ENCODE measurements around the gene OGDH.
"Not testable (repeated sequence)": the region's sequence is repeated elsewhere in the genome, so short reads cannot be mapped to it uniquely, and the experiment has no call there.

Gene OGDH

DNA sequence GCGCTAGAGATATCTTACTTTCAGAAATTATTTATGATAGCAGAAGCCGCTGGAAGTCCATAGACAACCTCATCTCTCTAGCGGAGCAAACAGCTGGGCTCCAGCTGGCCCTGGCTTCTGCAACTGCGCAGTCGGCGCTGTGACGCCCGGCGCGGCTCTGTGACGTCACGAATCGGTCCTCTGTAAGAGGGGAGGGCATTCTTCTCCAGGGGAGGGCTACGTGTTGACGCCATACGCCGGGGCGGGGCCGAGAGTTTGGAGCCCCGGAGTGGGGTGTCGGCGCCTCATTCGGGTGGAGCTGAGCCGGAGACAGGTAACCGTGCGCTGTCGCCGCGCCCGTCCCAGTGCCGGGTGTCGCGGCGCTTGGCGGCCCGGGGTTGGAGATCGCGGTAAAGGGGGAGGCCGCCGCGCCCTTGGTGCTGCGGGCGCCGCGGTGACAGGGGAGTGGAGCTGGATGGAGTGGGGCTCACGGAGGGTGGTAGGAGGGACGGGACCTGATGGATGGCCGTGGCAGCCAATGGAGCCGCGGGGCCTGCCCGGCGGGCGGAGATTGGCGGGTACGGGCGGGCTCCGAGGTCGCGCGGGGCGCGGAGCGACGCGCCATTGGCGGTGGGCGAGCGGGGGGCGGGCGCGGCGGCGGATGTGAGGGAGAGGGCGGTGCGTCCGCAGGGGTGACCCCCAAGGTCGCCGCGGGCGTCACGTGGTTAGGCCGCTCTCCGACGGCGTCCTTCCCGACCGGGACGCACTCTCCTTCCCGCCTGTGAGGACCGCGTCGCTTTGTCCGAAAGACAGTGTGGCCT, at the start of gene OGDH:
Gene OGDH (plus strand): TSS at position 287 of the 800 bp plus-strand sequence. CDS start 17,717 bp downstream, outside the sequence.
- DNase-seq = peak; percentile 99

DNA sequence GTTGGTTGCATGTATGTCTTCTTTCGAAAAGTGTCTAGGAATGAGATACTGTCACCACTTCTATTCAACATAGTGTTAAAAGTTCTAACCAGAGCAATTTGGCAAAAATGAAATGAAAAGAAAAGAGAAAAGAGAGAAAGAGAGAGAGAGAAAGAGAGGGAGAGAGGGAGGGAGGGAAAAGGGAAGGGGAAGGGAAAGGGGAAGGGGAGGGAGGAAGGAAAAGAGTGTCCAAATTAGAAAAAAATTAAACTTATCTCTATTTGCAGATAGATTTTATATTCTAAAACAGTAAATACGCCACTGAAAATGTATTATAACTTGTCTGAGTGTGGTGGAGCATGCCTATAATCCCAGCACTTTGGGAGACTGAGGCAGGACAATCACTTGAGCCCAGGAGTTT, 48.9 kb upstream of the OGDH start:
- DNase-seq = no peak

DNA sequence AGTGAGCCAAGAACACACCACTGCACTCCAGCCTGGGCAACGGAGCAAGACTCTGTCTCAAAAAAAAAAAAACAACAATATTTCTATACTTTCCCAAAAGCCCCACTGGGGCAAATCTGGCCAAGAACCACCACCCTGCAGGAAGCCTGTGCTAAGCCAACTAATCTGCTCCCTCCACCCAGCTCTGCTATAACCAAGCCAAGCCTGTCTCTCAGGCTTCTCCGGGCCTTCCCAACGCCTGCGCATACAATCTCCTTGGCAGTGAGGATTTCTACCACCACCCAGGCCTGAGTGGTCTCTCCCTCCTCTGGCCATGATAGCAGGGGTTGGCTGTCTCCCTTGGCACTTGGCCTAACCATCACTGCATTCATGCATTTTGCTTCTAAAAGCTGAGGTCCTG, 46.9 kb upstream of the OGDH start:
- no peak for DNase-seq

DNA sequence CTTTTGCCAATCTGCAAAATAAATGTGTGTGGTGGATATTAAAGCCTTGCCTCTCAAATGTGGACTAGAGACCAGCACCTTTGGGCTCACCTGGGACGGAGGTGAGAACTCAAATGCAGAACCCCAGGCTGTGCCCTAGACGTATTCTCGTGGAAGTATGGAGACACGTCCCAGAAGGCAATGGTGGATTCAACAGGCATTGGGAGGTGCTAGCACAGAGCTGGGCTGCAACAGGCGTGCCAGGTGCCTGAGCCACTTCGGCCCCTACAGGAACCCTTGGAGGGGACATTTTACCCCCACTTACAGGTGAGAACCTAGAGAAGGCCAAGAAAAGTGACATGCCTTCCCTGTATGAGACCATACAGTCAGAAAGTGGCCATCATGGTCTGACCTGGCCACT, 44.9 kb upstream of the OGDH start:
- no peak for DNase-seq

DNA sequence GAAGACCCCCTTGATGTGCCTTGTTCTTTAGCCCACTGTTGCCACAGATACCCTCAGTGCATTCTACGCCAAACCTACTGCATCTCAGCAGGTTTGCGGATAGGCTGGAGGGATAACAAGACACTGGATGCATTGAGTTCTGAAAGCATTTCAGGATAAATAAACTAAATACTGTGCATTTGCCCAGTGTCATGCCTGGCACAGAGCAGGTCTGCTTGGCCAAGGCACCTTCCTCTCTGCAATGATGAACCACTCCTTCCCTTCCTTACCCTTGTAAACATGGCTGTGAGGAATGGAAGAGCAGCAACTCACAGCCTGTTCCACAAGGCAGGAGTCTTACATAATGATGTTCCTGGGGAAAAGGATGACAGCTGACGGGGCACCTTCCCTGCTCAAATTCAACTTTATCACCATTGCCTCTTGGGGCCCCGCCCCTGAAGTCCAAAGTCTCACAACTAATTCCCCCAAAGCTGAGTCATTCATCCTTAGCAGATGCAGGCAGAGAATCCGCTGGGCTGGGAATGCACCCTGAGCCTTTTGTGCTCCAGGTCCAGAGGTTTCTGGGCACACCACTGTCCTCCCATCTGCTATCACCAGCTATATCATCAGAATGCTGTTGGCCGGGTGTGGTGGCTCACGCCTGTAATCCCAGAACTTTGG, 44.3 kb upstream of the OGDH start:
- no peak for DNase-seq

DNA sequence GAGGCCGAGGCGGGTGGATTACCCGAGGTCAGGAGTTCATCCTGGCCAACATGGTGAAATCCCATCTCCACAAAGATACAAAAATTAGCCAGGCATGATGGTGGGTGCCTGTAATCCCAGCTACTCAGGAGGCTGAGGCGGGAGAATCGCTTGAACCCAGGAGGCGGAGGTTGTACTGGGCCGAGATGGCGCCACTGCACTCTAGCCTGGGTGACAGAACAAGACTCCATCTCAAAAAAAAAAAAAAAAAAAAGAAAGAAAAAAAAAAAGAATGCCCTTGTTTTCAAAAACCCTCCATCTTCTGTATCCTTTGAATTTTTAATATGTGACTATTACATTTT, 43.8 kb upstream of the OGDH start:
- DNase-seq = not testable (repeated sequence)

DNA sequence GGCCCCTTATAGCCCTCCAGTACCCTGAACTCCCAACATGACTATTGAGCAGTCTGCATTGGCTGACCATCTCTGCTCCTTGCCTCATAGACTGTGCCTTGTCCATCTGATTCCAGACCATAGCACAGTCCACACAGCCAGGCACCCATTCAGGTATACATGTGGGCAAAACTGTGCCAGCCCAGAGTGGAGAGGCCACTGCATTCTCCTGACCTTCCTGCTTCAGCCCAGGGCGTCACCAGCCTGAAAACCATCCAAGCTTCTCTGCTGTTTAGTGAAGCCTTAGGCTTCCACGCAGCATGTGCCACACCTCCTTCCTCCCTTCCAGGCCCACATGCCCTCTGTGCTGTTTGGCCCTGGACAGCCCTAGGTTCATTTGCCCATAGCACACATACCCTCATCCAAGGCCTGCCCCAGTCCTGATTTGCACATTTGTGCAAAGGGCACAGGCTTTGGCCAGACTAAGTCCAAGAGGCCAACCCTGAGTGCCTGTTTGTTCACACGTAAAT, 43.2 kb upstream of the OGDH start:
- DNase-seq = no peak

DNA sequence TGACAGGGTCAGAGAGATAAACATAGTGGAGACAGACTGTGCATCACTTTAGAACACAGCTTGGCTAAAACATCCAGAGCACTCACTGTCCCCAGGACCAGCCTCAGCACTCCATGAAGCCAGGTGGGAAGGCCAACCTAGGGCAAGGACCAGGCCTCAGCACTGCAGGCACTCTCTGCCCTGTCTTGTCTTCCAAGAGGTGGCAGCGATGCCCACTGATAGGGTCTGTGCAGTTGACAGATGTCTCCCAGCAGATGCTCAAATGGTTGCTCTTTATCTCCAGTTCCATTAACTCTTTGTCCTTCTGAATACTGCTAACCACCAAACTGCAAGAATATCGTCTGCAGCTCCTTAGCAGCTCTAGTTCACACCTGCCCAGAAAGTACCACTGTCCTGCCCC, 41.8 kb upstream of the OGDH start:
- DNase-seq = no peak

DNA sequence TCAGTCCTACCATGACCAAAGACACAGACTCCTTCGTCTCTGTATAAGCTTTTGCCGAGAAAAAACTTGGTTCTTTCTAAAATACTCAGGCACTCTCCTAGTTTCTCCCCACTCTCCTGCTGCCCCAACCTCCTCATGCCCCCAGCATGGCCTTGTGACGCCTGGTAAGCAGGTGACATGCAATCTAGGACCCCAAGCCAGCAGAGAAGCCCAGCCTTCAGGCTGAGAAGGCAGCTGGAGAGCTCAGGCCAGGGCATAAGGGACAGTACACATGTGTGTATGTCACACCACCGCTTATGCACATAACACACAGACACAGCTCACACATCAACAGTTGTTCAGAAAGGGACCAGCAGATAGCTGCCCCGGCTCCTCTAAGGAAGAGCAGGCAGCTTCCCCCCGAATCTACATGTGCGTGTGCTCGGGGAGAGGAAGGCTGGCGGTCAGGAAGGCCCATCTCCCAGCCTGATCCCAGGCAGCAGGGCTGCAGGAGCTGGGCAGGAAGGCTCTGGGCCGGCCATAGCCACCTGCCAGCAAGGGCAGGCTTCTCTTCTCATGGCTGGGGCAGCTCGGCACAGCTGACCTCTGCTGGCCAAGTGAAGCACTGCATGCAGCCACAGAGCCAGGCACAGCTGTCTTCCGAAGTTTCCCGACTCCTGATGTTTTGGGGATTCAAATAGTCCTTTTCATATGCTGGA, 41.2 kb upstream of the OGDH start:
- DNase-seq = peak; percentile 49

DNA sequence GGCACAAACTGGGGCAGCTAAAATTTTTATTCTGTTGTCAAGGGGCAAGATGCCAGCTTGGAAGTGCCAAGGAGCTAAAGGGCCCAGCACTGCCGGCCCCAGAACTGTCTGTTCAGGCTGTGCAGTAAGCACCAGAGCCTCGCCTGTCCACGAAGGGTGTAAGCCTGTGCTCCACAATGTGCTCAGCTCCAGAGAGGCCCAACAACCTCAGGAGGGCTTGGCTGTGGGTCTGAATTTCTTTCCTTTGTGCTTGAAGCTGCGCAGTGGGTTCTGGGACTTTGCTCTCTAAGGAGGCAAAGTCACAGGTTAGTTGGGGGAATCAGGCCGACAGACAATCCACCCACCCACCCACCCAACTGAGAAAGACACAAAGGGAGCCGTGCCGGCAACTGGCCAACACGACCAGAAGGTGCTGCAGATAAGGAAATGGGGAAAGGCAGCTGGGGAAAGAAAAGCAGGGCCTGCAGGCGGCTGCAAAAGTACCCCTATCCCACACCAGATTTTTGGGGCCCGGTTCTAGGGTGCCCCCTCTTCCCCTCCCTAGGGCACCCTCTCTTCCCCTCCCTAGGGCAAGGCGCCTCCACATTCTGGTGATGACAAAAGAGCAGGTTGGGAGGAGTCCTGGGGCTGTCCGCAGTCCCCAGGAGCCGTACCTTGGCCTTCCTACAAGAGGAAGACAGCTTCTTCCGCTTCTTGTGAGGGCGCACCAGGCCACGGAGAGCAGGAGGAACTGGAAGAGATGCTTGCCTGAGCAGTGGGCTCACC, 40.5 kb upstream of the OGDH start:
- no peak for DNase-seq

DNA sequence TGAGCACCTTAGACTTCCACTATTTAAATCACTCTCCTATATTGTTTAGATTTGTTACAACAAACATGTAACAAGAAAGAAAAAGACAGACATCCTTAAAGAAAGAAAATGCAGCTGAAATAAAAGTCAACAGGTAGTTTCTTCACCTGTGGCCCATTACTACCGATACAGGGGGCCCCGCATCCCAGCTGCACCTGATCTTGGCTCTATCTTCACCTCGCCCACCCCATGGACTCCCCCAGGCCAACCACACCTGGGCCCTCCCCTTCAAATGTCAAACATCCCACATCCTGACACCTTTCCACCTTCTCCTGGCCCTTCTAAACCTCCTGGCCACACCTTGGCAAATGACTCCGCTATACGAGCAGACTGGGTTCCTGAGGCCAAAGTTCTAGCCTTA, 39.7 kb upstream of the OGDH start:
- no peak for DNase-seq

DNA sequence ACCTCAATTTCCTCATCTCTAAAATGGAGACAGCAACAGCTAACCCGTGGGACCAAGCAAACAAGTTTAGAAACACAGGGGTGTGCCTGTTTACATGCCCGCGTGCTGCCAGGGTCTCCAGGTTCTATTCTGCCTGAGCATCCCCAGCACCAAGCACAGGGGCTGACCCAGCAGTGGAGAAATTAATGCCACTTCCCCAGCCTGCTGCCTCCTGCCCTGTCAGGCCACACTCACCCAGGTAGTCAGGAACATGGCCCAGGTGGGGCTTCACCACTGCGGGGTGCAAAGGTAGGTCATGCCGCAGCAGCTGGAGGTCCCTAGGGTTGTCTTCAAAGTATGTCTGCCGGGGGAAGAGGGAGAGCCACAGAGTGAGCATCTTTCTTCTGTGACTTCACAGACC, 38.5 kb upstream of the OGDH start:
- DNase-seq = no peak

DNA sequence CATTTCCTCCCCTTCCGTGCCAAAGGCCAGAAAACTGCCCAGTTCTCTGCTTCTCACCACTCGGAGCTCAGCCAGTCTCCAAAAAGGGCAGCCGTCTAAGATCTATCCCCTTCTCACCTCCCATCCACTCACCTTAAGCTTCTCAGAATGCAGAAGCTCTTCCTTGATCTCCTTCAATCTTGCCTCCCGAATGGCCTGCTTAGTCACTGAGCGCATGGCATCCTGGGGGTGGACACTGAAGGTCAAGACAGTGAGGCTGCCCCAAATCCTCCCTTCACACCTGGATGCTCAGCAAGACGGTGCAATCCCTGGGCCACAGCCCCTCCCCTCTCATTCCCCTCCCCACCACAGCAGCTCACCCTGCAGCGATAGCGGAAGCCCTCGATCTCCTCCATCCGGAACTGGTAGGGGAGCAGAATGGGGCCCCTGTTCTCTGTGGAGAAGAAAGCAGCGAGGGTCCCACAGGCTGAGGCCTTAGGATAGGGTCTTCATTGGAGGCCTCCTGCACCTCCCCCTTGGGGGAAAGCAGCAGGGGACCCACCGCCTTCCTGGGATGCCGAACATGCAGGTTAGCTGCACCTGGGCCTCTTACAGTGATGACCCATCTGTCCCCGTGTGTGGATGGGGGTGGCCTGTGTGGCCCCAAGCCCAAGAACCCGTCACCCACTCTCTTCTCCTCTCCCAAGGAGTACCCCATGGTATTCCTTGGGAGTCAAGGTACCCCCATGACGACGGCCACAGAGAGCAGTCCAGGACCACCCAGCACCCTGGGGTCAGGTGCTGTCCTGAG, 37.5 kb upstream of the OGDH start:
- DNase-seq = no peak

DNA sequence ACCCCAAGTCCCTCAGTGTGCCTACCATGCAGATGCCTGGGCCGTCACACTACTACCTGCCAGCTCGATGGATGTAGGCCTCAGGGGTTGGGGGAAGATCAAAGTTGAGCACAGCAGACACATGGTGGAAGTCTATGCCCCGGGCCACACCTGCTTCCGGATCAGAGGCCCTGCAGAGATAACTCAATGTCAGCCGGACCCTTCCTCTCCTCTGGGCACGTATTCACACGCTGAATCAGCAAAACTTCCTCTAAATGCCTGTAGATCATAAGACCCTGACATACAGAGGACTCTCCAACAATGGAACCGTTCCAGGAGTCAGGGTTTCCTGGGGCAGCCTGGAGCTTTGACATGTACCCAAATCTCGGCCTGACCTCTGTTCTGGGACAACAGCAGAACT, 36.5 kb upstream of the OGDH start:
- no peak for DNase-seq

DNA sequence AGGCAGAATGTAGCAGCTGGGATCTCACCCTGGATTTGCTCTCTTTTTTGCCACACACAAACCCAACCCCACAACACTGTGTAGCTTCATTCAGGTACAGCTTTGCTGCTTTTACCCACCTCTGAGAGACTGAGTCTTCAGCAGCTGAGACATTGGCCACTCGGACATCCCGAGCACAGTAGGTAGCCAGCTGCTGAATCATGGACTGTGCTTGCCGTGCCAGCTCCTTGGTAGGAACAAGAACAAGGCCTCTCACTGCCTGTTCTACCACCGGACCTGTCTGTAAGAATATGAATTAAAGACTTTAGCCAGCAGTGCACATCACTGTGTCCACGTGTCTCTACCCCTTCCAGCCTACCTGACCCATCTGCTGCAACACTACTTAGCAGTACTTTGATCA, 33.7 kb upstream of the OGDH start:
- no peak for DNase-seq

DNA sequence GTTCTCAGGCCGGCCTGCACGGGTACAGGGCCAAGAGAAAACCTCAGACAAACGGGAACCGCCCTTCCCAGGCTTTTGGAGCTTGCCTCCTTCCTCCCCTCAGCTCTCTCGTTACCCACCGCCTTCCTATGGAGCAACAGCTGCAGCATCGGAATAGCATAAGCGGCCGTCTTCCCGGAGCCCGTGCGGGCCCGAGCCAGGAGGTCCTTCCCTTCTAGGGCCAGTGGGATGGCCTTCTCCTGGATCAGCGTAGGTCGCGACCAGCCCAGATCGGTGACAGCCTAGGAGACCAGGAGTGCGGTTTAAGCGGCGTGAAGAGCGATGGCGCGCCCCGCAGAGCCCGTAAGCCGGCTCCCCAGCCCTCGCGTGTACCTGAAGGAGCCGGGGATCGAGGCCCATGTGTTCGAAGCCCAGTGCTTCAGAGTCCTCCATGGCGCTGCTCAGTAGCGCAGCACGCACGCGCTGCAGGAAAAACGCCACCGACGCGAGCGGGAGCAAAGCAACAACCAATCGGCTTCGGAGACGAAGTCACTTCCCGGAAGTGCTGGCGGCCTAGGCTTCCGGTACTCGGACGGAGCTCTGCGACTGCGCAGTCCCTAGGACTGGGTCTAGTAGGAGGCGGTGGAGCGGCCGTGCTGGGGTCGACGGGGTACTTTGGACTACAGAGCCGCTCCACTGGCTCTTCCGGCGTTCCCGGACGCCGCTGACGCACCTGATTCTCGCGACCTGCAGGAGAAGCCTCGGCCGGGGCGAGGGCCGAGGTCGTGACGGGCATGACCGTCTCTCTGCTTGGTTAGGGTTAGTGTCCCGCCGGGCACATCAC, 32.8 kb upstream of the OGDH start, which contains the start of gene DDX56:
Gene DDX56 (minus strand): TSS at position 445 of the 823 bp plus-strand sequence. CDS start 13 bp downstream, at position 432.
- DNase-seq = peak; percentile 98

DNA sequence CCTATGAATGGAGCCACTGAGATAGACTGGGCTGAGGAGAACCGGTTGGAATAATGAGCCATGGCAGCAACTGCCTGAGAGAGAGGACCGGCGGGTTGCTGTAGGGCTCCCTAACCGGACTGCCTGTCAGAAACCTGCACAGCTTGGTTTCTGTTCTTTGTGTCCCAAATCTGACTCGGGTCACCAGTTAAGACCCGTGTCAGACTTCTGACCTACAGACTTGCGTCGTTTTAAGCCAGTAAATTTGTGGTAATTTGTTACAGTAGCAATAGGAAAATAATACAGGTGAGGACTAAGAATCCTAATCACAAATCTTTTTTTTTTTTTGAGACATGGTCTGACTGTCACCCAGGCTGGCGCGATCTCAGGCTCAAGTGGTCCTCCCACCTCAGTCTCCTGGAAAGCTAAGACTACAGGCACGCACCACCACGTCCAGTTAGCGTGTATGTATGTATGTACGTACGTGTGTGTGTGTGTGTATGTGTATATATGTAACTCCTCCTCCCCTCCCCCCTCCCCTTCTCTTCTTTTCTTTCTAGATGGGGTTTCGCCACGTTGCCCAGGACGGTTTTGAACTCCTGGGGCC, 32.0 kb upstream of the OGDH start:
- peak; percentile 22 for DNase-seq

DNA sequence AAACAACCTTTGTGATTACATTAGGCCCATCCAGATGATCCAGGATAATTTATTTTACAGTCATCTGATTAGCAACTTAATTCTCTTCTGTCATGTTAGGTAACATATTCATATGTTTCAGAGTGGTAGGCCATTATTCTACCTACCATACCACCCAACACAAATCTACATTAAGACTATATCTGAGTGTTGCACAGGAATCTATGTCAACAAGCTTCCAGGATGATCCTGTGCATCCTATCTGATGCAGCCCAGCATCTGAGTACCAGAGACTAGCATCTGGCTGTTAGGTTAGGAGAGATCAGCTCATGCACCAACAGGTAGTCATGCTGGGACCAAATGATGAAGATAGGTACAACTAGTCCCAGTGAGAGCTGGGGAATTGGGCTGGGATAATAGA, 31.4 kb upstream of the OGDH start:
- DNase-seq = no peak

DNA sequence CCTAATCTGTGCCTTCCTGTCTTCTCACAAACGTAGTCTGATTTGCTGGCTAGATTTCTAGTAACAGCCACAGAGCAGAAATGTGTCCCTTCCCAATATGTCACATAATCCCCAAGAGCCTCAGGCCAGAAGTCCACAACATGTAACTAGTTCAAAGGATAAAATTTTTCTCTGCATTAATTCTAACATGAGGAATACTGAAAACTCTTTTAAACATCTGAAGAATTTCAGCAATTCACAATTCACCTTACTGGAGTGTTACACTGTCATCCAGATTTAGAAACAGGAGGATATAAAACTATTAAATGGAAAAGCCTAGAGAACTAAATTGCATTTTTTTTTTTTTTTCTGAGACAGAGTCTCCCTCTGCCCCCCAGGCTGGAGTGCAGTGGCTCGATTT, 30.2 kb upstream of the OGDH start:
- no peak for DNase-seq

DNA sequence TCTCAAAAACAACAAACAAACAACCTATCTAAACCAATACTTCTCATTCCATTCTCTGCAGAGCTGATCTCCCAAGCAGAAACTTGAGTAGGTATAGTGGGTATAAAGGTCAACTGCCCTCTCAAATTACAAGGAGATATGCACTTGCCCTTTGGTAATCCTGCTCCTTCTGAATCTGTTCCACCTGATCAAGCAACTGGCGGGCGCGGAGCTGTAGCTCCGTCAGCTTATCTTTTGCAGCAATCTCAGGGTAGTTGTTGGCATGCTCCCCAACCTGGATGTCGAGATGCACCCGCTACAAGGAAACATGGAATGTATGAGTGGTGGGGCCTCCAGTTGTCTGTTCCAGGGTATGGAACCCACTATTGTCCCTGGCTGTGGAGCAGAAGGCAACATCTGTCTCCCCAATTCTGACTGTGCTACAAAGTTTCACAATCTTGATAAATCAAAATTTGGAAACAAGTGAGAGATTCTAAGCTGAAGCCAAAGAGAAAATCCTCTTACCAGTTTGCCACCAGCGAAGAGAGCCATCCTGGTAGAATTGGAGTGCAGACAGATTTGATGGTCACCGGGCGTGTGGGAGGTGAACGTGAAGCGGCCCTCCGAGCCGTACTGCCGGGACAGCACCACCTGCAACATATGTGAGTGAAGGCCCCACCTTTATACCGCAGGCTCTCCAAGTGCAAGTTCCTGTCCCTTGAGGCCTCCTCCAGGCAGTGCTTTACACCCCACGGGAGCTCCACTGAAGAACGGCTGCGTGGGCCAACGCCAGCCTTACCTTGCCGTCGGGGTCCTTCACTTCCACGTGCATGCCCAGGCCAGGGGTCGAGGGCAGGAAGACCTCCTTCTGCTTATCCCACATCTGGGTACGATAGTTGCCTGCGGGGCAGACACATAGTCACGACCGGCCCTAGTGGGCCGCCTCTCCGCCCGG, 25.2 kb upstream of the OGDH start:
- DNase-seq = no peak

Data from inflammatory macrophage treated with lipopolysaccharide for 4 hours (primary cell).